ENCODE results near the gene SPINT2.
"Not testable (repeated sequence)": the region's sequence is repeated elsewhere in the genome, so short reads cannot be mapped to it uniquely, and the experiment has no call there.

- TF ChIP-seq, protein P1, sequence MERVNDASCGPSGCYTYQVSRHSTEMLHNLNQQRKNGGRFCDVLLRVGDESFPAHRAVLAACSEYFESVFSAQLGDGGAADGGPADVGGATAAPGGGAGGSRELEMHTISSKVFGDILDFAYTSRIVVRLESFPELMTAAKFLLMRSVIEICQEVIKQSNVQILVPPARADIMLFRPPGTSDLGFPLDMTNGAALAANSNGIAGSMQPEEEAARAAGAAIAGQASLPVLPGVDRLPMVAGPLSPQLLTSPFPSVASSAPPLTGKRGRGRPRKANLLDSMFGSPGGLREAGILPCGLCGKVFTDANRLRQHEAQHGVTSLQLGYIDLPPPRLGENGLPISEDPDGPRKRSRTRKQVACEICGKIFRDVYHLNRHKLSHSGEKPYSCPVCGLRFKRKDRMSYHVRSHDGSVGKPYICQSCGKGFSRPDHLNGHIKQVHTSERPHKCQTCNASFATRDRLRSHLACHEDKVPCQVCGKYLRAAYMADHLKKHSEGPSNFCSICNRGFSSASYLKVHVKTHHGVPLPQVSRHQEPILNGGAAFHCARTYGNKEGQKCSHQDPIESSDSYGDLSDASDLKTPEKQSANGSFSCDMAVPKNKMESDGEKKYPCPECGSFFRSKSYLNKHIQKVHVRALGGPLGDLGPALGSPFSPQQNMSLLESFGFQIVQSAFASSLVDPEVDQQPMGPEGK (CRISPR knock-in tag; IDR thresholded peaks at IDR 0.05): not testable (repeated sequence)
- not testable (repeated sequence) for TF ChIP-seq SAP130 (CRISPR knock-in tag; IDR thresholded peaks at IDR 0.05; ENCODE audit: low read depth); SP5 (CRISPR knock-in tag; IDR thresholded peaks at IDR 0.05; ENCODE audit: borderline replicate concordance, low read depth); POLR2A (IDR thresholded peaks at IDR 0.05; ENCODE audit: insufficient read depth in 1 of 2, low read depth in 2 of 2, low read length in 2 of 2)
Observed at GRCh38 chr19:38339011-38339410, 74.6 kb downstream of the SPINT2 start.
